SK-N-MC (cell line): ENCODE data around the gene ZC2HC1C.

Experiments used
- EZH2 ChIP-seq: fragments of 200-600 bp; sonication (generic); IDR thresholded peaks from one replicate; pipeline ENCODE4 v1.6.1; 2017; ENCODE audit warnings: antibody characterized with exemption
- POLR2AphosphoS5 ChIP-seq: IDR thresholded peaks from 2 replicates; pipeline ENCODE4 v1.6.1; 2012; ENCODE audit warnings: mild to moderate bottlenecking, low read depth, low read length, borderline replicate concordance

GRCh38 chr14:75096959-75097358, 27.5 kb downstream of the ZC2HC1C start:
- TF ChIP-seq EZH2 (no peak), POLR2AphosphoS5 (no peak)
